ENCODE data around the gene IFNG. TPM values are rescaled to one million over a fixed set of nuclear protein-coding genes. Genes with fewer than 3 reads are reported as not detected.
A peak's percentile ranks its signal among the peaks of the same experiment; 100 is the strongest.

Gene IFNG
- polyA plus RNA-seq, 4 donors = not detected

DNA sequence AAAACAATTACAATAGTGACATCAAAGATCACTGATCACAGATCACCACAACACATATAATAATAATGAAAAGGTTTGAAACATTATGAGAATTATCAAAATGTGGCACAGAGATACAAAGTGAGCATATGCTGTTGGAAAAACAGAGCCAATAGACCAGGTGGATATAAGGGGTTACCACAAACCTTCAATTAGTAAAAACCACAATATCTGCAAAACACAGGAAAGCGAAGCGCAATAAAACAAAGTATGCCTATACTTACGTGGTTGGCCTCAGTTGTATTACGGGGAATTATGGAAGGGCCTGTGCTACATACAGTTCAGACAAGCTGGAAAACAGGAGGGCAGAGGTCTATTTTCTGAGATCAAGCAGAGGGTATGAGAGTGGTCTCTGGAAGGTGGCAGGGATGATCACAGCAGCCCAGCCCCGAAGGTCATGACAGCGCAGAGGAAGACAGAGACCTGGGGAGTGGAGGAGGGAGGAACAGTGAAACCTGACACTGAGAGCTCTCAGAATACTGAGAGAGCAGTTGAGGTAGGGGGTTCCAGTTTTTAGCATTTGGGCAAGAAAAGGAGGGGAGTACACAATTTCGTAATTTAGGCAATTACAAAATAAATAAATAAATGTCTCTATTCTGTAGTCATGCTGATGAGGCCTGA lies 41.3 kb downstream of the IFNG start:
- DNase-seq (ENCODE audit: low read depth in 4 of 4, low spot score in 3 of 4) = no peak

DNA sequence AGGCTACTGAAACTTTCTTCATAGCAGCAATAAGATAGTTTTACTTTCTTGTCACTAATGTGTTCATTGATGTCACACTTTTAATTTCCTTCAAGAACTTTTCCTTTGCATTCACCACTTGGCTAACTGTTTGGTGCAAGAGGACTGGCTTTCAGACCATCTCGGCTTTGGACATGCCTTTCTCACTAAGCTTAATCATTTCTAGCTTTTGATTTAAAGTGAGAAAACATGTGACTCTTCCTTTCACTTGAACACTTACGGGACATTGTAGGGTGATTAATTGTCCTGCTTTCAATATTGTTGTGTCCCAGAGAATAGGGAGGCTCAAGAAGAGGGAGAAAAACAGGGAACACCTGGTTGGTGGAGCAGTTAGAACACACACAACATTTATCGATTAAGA lies 41.9 kb downstream of the IFNG start:
- no peak for DNase-seq (ENCODE audit: low read depth in 4 of 4, low spot score in 3 of 4)

DNA sequence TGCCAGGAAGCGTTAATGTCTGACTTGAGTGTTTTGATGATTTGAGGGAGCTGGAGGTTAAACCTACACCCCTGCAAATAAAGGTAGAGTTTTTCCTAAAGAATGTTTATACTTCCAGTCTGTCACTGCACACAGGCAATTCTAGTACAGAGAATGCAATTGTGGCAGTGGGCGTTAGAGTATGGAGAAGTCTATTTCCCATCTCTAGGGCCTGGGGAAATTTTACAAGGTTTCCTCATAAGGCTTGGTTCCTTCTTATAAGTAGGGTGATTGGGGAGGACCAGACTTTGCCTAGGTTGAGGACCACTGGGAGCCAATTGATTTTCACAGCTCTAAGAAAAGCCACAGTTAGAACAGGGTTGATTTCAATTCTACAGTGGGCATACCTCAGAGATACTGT lies 44.3 kb downstream of the IFNG start:
- no peak for DNase-seq (ENCODE audit: low read depth in 4 of 4, low spot score in 3 of 4)

DNA sequence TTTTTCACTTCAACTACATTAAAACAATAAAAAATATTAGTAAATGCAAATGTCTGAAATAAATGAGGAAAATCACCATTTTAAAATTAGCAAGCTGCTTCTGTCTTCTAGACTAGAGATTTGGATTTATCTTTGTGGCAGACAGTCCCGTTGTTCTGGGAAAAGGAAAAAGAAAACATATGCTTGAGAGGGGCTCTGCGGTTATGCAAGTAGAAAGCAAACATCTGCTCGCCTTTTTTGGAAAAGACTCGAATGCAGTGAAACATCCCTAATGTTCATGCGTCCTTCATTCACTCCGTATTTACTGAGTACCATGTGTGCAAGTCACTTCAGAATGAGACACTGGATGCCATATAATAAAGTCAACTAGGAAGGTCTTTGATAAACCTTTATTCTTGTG lies 44.9 kb downstream of the IFNG start:
- DNase-seq (ENCODE audit: low read depth in 4 of 4, low spot score in 3 of 4) = peak in 2 of 4 donors; percentile 5 to 15

DNA sequence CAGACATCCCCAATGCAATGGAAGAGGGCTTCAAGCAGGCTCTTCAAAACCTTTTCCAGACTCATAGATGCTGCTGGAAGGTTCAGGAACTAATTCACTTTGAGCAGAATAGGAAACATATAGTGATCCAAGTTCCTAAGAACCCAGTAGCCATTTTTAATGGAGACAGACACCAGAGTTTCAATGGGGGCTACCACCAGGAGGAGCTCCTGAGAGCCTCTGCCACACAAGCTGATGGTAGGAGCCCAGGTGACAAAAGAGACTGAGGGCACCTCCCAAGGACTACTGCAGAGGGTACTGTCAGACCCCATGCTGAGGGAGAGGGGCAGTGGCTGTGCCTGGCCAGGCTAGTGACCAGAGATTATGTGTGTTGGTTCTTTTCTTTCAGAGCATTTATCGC lies 45.9 kb downstream of the IFNG start:
- no peak for DNase-seq (ENCODE audit: low read depth in 4 of 4, low spot score in 3 of 4)

DNA sequence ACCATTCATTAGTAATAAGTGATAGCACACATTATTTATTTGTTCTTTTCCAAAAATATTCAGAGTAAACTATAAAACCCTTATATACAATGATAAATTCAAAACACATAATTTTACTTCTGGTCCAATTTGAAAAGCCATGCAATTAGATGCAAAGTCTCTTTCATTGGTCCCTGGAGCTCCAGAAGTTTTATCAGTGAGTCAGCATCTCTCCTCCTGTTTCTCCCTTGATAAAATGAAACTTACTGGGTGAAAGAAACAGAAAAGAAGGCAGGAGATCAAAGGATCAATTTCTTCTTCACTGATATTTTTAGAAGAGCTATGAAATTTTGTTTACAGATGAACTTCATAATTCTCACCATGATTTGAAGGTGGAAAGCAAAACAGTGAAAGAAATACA lies 47.5 kb downstream of the IFNG start:
- no peak for DNase-seq (ENCODE audit: low read depth in 4 of 4, low spot score in 3 of 4)

DNA sequence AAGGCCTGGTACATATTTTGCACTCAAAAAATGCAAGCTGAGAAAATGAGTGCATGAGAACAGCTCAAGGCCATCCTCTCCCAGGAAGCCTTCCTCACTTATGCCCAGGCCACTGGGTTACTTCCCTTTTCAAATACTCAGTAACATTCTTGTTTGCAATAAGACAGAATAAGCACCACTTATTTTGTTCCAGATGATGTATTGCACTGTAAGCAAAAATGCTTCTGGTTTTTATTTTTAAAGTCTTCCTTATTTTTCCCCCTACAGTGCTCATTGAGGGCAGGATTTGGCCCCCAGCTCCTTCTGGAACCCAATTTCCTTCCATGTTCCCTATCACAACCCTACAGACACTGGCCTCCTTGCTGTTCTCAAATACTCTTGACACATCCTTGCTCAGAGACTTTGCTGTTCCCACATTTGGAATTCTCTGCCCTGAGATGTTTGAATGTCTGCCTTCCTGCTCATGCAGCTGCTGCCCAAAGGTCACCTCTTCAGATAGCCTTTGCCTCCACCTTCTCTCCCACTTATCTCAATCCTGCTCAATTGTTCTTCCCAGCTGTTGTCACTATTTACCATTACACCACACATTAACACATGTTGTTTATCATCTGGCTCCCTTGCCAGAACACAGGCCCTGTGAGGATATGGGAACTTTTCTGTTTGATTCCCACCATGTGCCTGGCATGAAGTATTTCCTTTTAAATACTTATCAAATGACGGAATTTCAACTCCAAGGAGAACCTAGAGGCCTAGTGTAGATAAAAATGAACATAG lies 49.9 kb downstream of the IFNG start:
- DNase-seq (ENCODE audit: low read depth in 4 of 4, low spot score in 3 of 4) = no peak

DNA sequence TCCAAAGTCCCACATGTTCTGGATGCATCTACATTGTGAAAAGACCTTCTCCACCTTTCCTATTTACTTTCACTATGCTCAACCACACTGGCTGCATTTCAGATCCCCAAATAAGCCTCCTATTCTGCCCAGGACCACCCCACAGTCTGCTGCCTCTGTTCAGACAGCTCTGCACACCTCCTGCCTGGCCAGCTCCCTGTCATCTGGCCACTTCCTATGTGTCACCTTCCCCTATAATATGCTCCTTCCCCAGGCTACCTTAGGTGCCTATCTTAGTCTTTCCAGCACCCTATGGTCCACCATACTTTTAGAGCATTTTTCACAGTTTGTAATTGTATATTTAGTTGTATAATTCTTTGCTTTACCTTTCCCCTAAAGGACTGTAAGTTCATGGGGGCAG lies 50.5 kb downstream of the IFNG start:
- no peak for DNase-seq (ENCODE audit: low read depth in 4 of 4, low spot score in 3 of 4)

DNA sequence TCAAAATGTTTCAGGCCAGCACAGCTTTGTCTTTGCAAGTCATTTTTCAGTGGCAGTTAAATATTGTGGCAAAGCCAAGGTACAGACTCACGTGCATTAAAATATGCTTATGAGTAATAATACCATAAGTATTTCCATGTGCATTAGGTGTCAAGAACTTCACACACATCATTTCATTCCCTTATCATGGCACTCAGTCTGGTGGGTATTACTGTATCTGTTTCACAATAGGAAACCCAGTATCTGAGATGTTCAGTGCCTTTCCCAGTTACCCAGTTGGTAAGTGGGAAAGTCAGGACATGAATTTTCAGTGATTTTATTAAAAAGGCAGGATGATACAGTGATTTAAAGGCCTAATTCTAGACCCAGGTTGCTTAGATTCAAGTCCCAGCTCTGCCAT lies 52.9 kb downstream of the IFNG start:
- DNase-seq (ENCODE audit: low read depth in 4 of 4, low spot score in 3 of 4) = no peak

DNA sequence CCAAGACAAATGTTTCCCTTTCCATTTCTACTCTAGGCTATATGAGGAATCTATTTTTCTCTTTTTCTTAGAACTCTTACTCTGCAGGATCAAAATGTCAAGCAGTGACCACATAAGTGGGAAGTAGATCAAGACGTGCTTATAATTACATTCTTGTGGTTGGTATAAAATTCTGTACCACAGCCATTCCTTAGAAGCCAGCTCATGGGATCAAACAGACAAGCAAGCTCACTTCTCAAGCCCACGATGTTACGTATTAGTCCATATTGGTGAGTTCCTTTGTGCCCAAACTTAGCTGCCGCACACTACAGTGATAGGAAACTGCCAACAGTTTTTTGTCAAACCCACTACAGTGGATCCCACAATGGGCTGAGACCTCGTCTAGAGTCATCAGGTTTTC lies 53.4 kb downstream of the IFNG start:
- DNase-seq (ENCODE audit: low read depth in 4 of 4, low spot score in 3 of 4) = no peak

Other genes with a start within 250 kb of the IFNG start
- under 1 TPM in 1 of 4 donors, not detected in 3; 0.09 TPM for gene IFNG-AS1, start 170.3 kb downstream of the IFNG start, polyA plus RNA-seq (ENCODE audit: insufficient read length in 4 of 4)
- not detected for gene IL26, start 66.1 kb upstream of the IFNG start, polyA plus RNA-seq (ENCODE audit: insufficient read length in 4 of 4)
- gene IL22, start 93.9 kb upstream of the IFNG start, polyA plus RNA-seq (ENCODE audit: insufficient read length in 4 of 4) = not detected
- gene MDM1, start 172.6 kb upstream of the IFNG start, polyA plus RNA-seq (ENCODE audit: insufficient read length in 4 of 4) = 10 to 100 TPM; 32.2 to 40.1 (median 38.5) TPM